Keratinocyte (primary cell): ENCODE data around the gene KRTAP21-3. TPM values are rescaled to one million over a fixed set of nuclear protein-coding genes. Genes with fewer than 3 reads are reported as not detected.

ENCODE experiments used
- DNase-seq: peaks from one replicate; pipeline ENCODE4 v3.0.0-alpha.2; 2011; ENCODE audit warnings: low read depth, missing footprints, low spot score
- FAIRE-seq: peaks from 2 replicates; lab custom pipeline; 2011; peaks lifted over from hg19 to GRCh38; lab: Jason Lieb, UNC
- H2AFZ ChIP-seq: 2 replicates; pipeline ENCODE4 v1.6.0; 2012; ENCODE audit warnings: low read length, control low read depth, inconsistent platforms; ENCODE audit not compliant: control insufficient read depth
- H3K27ac ChIP-seq: 2 replicates; pipeline ENCODE4 v1.5.1; 2011; ENCODE audit warnings: low read length; ENCODE audit not compliant: control insufficient read depth, insufficient read depth
- H3K27me3 ChIP-seq: 3 replicates; pipeline ENCODE4 v1.6.0; 2011; ENCODE audit warnings: low read length; ENCODE audit not compliant: control insufficient read depth, insufficient read depth; ENCODE audit errors: extremely low read depth
- H3K36me3 ChIP-seq, 2 experiments: 2 replicates in 1 of 2; 3 replicates in 1 of 2; pipeline ENCODE4 v1.5.1; 2011; ENCODE audit warnings: low read length in 2 of 2, mild to moderate bottlenecking in 1 of 2; ENCODE audit not compliant: control insufficient read depth in 2 of 2, insufficient read depth in 2 of 2; ENCODE audit errors: extremely low read depth in 1 of 2
- H3K4me1 ChIP-seq: 3 replicates; pipeline ENCODE4 v1.5.1; 2011; ENCODE audit warnings: low read length; ENCODE audit not compliant: control insufficient read depth, insufficient read depth; ENCODE audit errors: extremely low read depth
- H3K4me2 ChIP-seq: 3 replicates; pipeline ENCODE4 v1.6.0; 2011; ENCODE audit warnings: low read depth, low read length; ENCODE audit not compliant: control insufficient read depth, insufficient read depth; ENCODE audit errors: extremely low read depth
- H3K4me3 ChIP-seq, 3 experiments: fragments of 200-600 bp in 1 of 3; sonication (generic) in 1 of 3; 2 replicates in 2 of 3; 3 replicates in 1 of 3; pipeline ENCODE4 v1.5.1; 2011 to 2016; ENCODE audit warnings: low read length in 3 of 3, mild to moderate bottlenecking in 3 of 3, control low read depth in 2 of 3, inconsistent platforms in 1 of 3, low read depth in 1 of 3, mixed read lengths in 1 of 3, mixed run types in 1 of 3, moderate library complexity in 1 of 3; ENCODE audit not compliant: control insufficient read depth in 2 of 3, insufficient read depth in 2 of 3; ENCODE audit errors: extremely low read depth in 1 of 3
- H3K79me2 ChIP-seq: 2 replicates; pipeline ENCODE4 v1.6.0; 2012; ENCODE audit warnings: low read length; ENCODE audit not compliant: control insufficient read depth, insufficient read depth
- H3K9ac ChIP-seq: 3 replicates; pipeline ENCODE4 v1.6.0; 2011; ENCODE audit warnings: low read length; ENCODE audit not compliant: control insufficient read depth, insufficient read depth; ENCODE audit errors: extremely low read depth
- H3K9me1 ChIP-seq: 3 replicates; pipeline ENCODE4 v1.6.0; 2011; ENCODE audit warnings: low read length; ENCODE audit not compliant: control insufficient read depth, insufficient read depth; ENCODE audit errors: extremely low read depth
- H3K9me3 ChIP-seq: 2 replicates; pipeline ENCODE4 v1.5.1; 2012; ENCODE audit warnings: low read depth, low read length; ENCODE audit not compliant: control insufficient read depth
- H4K20me1 ChIP-seq: 3 replicates; pipeline ENCODE4 v1.6.0; 2011; ENCODE audit warnings: low read length; ENCODE audit not compliant: control insufficient read depth, insufficient read depth; ENCODE audit errors: extremely low read depth
- EZH2 ChIP-seq: IDR thresholded peaks from one replicate; pipeline ENCODE4 v1.6.1; 2012; ENCODE audit warnings: inconsistent platforms, mild to moderate bottlenecking, low read length, moderate library complexity
- dilution Hi-C: fragments of 300-500 bp; cut with MboI; formaldehyde crosslinking; loops from one replicate; pipeline ENCODE4 v1.7.0; 2020; ENCODE audit warnings: low sequenced_read_pairs; ENCODE audit not compliant: extremely low pct_ligation_motif_present
- polyA plus RNA-seq, 5 experiments: library from polyadenylated mRNA; depleted of rRNA in 3 of 5; stranded (reverse) in 3 of 5; stranded (forward) in 1 of 5; unstranded in 1 of 5; fragments of >200 nt; gene quantifications; 1 replicate in 1 of 5; 2 replicates in 3 of 5; 3 replicates in 1 of 5; pipeline versions ENCODE4 v1.2.1 to v1.2.3, GENCODE V29; 2011 to 2012; ENCODE audit warnings: missing spikeins in 2 of 5, low read depth in 1 of 5, low replicate concordance in 1 of 5
- TF ChIP-seq, protein P1 (sequence below), 3 experiments: IDR thresholded peaks in 1 of 3; conservative IDR thresholded peaks in 1 of 3; optimal IDR thresholded peaks in 1 of 3; 2 replicates in 2 of 3; 3 replicates in 1 of 3; pipeline versions ENCODE3 to v1.5.1; 2011; ENCODE audit warnings: low read length in 3 of 3, mild to moderate bottlenecking in 3 of 3, moderate library complexity in 2 of 3, control low read depth in 1 of 3, inconsistent platforms in 1 of 3; ENCODE audit not compliant: insufficient read depth in 2 of 3; ENCODE audit errors: extremely low read depth in 1 of 3

KRTAP21-3 gene
- polyA plus RNA-seq, 1 donor (not counting 4 experiments of a cell fraction or from before 2014, with no cell fraction given), result not detected

DNA sequence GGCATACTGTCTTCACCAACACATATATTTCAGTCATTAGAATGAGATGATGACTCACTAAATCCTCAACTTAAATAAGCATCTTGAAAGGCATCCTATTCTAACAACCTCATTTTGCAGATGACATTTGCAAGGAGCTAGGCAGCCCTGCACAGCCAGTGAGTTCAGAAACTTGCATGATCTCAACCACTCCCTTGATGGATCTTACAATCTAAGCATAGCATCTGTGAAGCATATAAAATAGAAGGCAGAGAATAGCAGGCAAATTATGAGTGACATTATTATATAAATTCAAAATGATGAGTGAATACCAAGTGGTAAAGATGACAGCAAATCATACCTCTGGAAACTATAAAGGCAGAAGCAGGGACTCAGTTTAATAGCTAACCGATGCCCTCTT, 44.3 kb downstream of the KRTAP21-3 start:
- no peak overlapping the region for H3K27ac ChIP-seq
- no peak overlapping the region for H3K9ac ChIP-seq
- no peaks in the 10 kb centered on the region for H3K9me3 ChIP-seq
- H4K20me1 ChIP-seq, result no peaks in the 10 kb centered on the region
- H3K36me3 ChIP-seq, result no peaks in the 10 kb centered on the region
- no peaks in the 10 kb centered on the region for H3K9me1 ChIP-seq
- no peak for FAIRE-seq
- no peaks in the 10 kb centered on the region for H3K79me2 ChIP-seq
- H3K4me1 ChIP-seq, result no peaks in the 10 kb centered on the region
- H3K27me3 ChIP-seq, result no peaks in the 10 kb centered on the region
- dilution Hi-C loops, result no loop called here
- H3K4me2 ChIP-seq, result no peak overlapping the region
- no peak for DNase-seq
- no peak overlapping the region for H2AFZ ChIP-seq
- TF ChIP-seq, protein P1, sequence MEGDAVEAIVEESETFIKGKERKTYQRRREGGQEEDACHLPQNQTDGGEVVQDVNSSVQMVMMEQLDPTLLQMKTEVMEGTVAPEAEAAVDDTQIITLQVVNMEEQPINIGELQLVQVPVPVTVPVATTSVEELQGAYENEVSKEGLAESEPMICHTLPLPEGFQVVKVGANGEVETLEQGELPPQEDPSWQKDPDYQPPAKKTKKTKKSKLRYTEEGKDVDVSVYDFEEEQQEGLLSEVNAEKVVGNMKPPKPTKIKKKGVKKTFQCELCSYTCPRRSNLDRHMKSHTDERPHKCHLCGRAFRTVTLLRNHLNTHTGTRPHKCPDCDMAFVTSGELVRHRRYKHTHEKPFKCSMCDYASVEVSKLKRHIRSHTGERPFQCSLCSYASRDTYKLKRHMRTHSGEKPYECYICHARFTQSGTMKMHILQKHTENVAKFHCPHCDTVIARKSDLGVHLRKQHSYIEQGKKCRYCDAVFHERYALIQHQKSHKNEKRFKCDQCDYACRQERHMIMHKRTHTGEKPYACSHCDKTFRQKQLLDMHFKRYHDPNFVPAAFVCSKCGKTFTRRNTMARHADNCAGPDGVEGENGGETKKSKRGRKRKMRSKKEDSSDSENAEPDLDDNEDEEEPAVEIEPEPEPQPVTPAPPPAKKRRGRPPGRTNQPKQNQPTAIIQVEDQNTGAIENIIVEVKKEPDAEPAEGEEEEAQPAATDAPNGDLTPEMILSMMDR (optimal IDR thresholded peaks at IDR 0.05 in 1 of 3, IDR thresholded peaks at IDR 0.05 in 1 of 3, conservative IDR thresholded peaks at IDR 0.05 in 1 of 3; ENCODE audit: extremely low read depth in 1 of 3, insufficient read depth in 2 of 3, low read length in 3 of 3), result no peak
- TF ChIP-seq EZH2, result no peak
- no peak overlapping the region for H3K4me3 ChIP-seq

DNA sequence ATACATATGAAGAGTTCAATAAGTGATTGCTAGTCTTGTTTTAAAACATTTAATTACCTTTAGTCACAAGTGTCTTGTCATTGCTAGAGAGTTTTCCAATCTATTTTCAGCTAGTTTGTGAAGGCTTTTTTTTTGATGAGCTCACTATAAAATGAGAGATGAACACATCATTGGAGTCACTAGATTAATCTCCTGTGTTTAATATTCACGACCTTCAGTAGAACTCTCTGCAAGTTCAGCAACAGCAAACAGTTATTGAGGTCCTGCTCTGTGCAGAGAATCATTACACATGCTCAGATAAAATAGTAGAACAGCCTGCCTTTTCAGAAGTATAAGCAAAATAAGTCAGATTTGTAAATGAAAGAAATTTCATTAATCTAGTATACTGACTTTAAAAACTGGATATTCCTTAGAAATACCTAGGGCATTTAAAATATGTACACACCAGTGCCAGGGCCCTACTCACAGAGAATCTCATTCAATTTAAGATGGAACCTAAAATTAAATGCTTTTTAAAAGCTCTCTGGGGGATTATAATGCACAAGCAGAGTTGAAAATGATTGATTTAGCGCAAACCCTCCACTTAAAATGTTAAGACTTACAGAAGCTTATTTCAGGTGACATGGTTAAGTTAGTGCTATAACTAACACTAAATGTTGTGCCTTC, 45.5 kb downstream of the KRTAP21-3 start:
- no peak for DNase-seq
- Histone ChIP-seq H3K27me3 (no peaks in the 10 kb centered on the region), H3K9me3 (no peaks in the 10 kb centered on the region), H3K4me2 (no peak overlapping the region), H3K79me2 (no peaks in the 10 kb centered on the region), H3K9ac (no peak overlapping the region), H3K9me1 (no peaks in the 10 kb centered on the region), H2AFZ (no peak overlapping the region), H3K27ac (no peak overlapping the region), H4K20me1 (no peaks in the 10 kb centered on the region), H3K4me1 (no peaks in the 10 kb centered on the region), H3K36me3 (no peaks in the 10 kb centered on the region), H3K4me3 (no peak overlapping the region)
- TF ChIP-seq, protein P1 (optimal IDR thresholded peaks at IDR 0.05 in 1 of 3, IDR thresholded peaks at IDR 0.05 in 1 of 3, conservative IDR thresholded peaks at IDR 0.05 in 1 of 3; ENCODE audit: extremely low read depth in 1 of 3, insufficient read depth in 2 of 3, low read length in 3 of 3), result no peak
- no peak for TF ChIP-seq EZH2
- dilution Hi-C loops, result no loop called here
- FAIRE-seq, result no peak
